Urothelium cell line (cell line): ENCODE results near the gene MISFA.
A peak's percentile ranks its signal among the peaks of the same experiment; 100 is the strongest.
"Not testable (repeated sequence)": the region's sequence is repeated elsewhere in the genome, so short reads cannot be mapped to it uniquely, and the experiment has no call there.

Source experiments
- DNase-seq: peaks from one replicate; pipeline ENCODE4 v3.0.0; 2011; ENCODE audit warnings: low spot score, mixed read lengths
- FAIRE-seq: peaks from 2 replicates; lab custom pipeline; 2011; peaks lifted over from hg19 to GRCh38; lab: Jason Lieb, UNC

The MISFA gene

DNA sequence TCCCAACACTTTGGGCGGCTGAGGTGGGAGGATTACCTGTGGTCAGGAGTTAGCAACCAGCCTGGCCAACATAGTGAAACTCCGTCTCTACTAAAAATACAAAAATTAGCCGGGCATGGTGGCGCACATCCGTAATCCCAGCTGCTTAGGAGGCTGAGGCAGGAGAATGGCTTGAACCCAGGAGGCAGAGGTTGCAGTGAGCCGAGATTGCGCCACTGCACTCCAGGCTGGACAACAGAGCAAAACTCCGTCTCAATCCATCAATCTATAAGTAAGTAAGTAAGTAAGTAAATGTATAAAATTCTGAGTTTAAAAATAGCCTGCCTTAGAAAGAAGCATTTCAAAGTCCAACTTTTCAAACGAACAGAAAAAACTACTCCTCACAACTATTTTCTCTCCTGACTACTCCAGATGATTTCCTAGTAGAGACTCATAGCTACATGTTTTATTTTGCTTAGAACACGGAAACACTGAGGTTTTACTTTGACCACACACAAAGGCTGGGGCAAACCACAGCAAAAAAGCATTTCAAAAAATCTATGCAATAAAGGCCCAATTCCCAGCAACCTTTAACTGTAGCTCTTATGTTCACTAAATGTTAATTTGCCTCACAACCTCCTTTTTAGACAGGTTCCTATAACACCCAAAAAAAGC is 18.2 kb downstream of the MISFA start:
- DNase-seq (no peak), FAIRE-seq (no peak)

GRCh38 chr11:18618342-18619025 is 18.9 kb downstream of the MISFA start:
- no peak for FAIRE-seq

DNA sequence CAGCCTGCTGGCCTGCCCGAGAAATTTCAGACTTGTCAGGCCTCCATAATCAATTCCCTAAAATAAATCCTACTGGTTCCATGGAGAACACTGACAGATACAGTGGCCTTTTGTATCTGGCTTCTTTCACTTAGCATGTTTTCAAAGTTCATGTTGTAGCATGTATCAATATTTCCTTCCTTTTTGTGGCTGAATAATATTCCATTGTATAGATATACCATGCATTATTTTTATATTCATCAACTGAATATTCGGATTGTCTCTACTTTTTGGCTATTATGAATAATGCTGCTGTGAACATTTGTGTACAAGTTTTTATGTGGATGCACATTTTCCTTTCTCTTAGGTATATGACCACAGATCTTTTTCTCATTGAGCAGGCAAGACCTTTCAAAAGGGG is 24.1 kb downstream of the MISFA start:
- DNase-seq (no peak), FAIRE-seq (no peak)

More at GRCh38 chr11:18618342-18619025, 18.9 kb downstream of the MISFA start:
- DNase-seq, result no peak

- DNase-seq (no peak), FAIRE-seq (no peak)
Measured at GRCh38 chr11:18624161-18624560, 24.6 kb downstream of the MISFA start.

- FAIRE-seq (no peak), DNase-seq (no peak)
Measured at GRCh38 chr11:18632841-18633240, 33.3 kb downstream of the MISFA start.

- FAIRE-seq (no peak), DNase-seq (no peak)
Measured at GRCh38 chr11:18633256-18634139, 33.9 kb downstream of the MISFA start.

DNA sequence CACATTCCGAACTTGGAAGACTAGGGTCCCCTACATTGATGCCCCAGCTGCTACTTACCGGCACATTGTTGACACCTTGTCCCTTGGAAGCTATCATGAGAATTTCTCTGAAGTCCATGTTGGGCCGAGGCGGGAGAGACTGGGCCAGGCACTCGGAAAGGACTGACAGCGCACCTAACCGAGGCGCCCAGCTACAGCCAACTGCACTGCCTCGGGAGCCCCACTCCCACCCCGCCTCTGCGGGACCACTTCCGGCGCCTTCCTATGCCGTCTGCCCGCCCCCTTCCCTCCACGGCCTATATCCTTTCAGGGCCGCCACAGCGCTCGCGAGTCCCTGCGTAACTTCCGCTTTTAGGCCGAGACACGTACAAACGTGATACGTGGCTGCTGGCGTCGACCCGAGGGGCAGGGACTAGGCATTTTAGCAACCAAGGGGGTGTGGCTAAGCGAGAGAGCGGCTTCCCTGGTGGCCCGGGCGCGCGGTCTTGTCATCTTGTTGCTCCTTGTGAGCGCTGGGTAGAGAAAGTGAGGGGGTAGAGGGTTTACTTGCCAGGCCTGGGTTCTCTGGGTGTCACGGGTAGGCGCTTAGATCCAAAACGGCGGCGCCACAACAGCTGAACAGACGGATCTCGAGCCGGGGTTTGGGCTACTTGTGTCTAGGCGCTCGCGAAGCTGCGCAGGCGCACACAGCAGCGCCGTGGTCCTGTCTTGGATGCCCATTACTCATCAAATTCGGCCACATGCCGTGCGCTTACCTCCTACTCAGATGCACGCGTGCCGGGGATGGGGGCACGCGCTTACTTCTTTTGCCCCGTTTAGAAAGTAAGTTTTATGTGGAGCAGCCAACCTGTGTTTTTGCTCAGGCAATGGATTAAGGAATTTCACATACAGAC is 34.8 kb downstream of the MISFA start, which contains the start of gene SPTY2D1:
TSS of gene SPTY2D1 (minus strand) at position 203 of the 893 bp plus-strand sequence. CDS start at position 118, 85 bp downstream.
- peak; percentile 80 for FAIRE-seq

GRCh38 chr11:18641677-18642076 is 42.1 kb downstream of the MISFA start:
- no peak for FAIRE-seq
- no peak for DNase-seq

More for the DNA sequence above, 34.8 kb downstream of the MISFA start, which contains the start of gene SPTY2D1:
- DNase-seq, result peak; percentile 97

- not testable (repeated sequence) for FAIRE-seq
Measured at GRCh38 chr11:18643034-18643433, 43.4 kb downstream of the MISFA start.

GRCh38 chr11:18650353-18650752 is 50.8 kb downstream of the MISFA start:
- DNase-seq (no peak), FAIRE-seq (no peak)

More at GRCh38 chr11:18643034-18643433, 43.4 kb downstream of the MISFA start:
- DNase-seq, result not testable (repeated sequence)

GRCh38 chr11:18650859-18651557 is 51.4 kb downstream of the MISFA start:
- FAIRE-seq (no peak), DNase-seq (peak; percentile 16)
